Adrenal gland (tissue), 12 donors: ENCODE data around the gene ATP6V1C2. TPM values are rescaled to one million over a fixed set of nuclear protein-coding genes. Genes with fewer than 3 reads are reported as not detected.
"Not testable (repeated sequence)": the region's sequence is repeated elsewhere in the genome, so short reads cannot be mapped to it uniquely, and the experiment has no call there.

Source experiments
- DNase-seq, 7 donors: peaks; one replicate each; pipeline ENCODE4 v3.0.0-alpha.2; 2019 to 2020
- H3K27ac ChIP-seq, 5 donors: fragments of 200-600 bp; sonication (generic) in 4 of 5; 1 replicate in 3 of 5; 2 replicates in 2 of 5; pipeline versions ENCODE4 v1.5.1 to v1.8.0; 2016 to 2020; ENCODE audit warnings: mild to moderate bottlenecking in 1 of 5
- H3K27me3 ChIP-seq: fragments of 200-600 bp; 2 replicates; pipeline ENCODE4 v1.8.0; 2021
- H3K36me3 ChIP-seq, 2 donors: fragments of 200-600 bp; replicated peaks in 1 of 2; 1 replicate in 1 of 2; 2 replicates in 1 of 2; pipeline versions ENCODE4 v1.5.1 to v1.8.0; 2018 to 2022
- H3K4me1 ChIP-seq, 2 donors: fragments of 200-600 bp; replicated peaks in 1 of 2; 1 replicate in 1 of 2; 2 replicates in 1 of 2; pipeline versions ENCODE4 v1.5.1 to v1.8.0; 2018 to 2021
- H3K4me3 ChIP-seq, 4 donors: fragments of 200-600 bp; sonication (generic) in 3 of 4; one replicate each; pipeline ENCODE4 v1.5.1; 2016 to 2018
- H3K9me3 ChIP-seq, 3 donors: fragments of 200-600 bp; sonication (generic) in 1 of 3; replicated peaks in 1 of 3; 1 replicate in 2 of 3; 2 replicates in 1 of 3; pipeline versions ENCODE4 v1.5.1 to v1.8.0; 2016 to 2021
- POLR2A ChIP-seq, 2 donors: fragments of 450-650 bp; IDR thresholded peaks; one replicate each; pipeline ENCODE4 v1.6.1; 2017; ENCODE audit warnings: antibody characterized with exemption in 2 of 2, mild to moderate bottlenecking in 2 of 2, moderate library complexity in 1 of 2
- WGBS, 4 donors: extraction: QIAGEN DNeasy Blood & Tissue Kit in 2 of 4; methylation state at CpG; one replicate each; pipeline versions ENCODE4 v1.1.5 to v1.1.7; 2013 to 2017; 5-methylcytosine and 5-hydroxymethylcytosine counted together
- intact Hi-C, 2 donors: fragments of 100-400 bp; cut with DNase I; formaldehyde crosslinking; loops; one replicate each; pipeline versions ENCODE4 v1.14.1 to v1.15.0; 2022 to 2023
- polyA plus RNA-seq, 3 donors: library from polyadenylated mRNA; stranded (reverse); fragments of 200-250 nt in 2 of 3; fragments of 350-450 nt in 1 of 3; fragmentation: Illumina TruSeq in 1 of 3; extraction: RNeasy Lipid Tissue Mini Kit (QIAGEN cat#74804) in 1 of 3; gene quantifications; one replicate each; pipeline ENCODE4 v1.2.3, GENCODE V29; 2013 to 2014
- total RNA-seq, 9 donors: library from RNA; depleted of rRNA in 4 of 9; stranded (reverse); fragments of >200 nt in 4 of 9; fragments of 120-200 nt in 1 of 9; fragmentation: NEBNext Ultra II Directional in 1 of 9; extraction: Animal tissue kit (Norgen Biotek cat#: 25700) in 1 of 9; gene quantifications; one replicate each; pipeline versions ENCODE4 v1.1.0 to v1.2.4, GENCODE V29; 2013 to 2023
- TF ChIP-seq, protein P1 (sequence below), 6 experiments: fragments of 450-650 bp in 4 of 6; fragments of 200-600 bp in 2 of 6; sonication (generic) in 1 of 6; IDR thresholded peaks; 1 replicate in 5 of 6; 2 replicates in 1 of 6; pipeline versions ENCODE4 v1.5.1 to v1.8.0; 2016 to 2021; ENCODE audit warnings: antibody characterized with exemption in 6 of 6, mild to moderate bottlenecking in 2 of 6, moderate library complexity in 1 of 6
- donor health status: healthy with polysubstance abuse.
- donor health status: Bipolar disorder and iron deficiency.
- donor health status: DM: yes; HTN: yes; CAD: no.
- donor health status: DM: no; HTN: no; CAD: no.
- donor health status: DM: no; HTN: no; CAD: no.
- donor health status: DM: yes; HTN: yes; CAD: no.

Gene ATP6V1C2
- total and polyA plus RNA-seq, 12 donors = 0.14 to 7.7 (median 0.94) TPM; not detected in 1

DNA sequence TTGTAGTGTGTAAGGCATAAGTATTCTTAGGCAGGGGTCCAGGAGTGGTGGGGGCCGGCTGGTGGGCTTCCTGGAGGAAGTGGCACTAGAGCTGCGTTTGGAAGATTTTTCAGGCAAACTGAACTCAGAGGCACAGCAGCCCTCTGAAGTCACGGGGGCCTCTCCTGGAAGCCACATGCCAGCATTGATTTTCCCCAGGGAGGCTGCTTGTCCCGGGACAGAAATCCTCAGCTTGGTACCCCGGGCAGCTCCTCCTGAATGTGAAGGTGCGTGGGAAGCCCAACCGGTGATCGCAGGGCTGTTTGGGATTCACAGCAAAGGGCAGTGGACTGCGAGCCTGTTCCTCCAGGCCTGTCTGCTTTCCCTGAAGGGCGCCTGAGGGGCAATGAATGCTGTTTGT is 92.7 kb downstream of the ATP6V1C2 start:
- TF ChIP-seq POLR2A (IDR thresholded peaks at IDR 0.05) = no peak
- TF ChIP-seq, protein P1, sequence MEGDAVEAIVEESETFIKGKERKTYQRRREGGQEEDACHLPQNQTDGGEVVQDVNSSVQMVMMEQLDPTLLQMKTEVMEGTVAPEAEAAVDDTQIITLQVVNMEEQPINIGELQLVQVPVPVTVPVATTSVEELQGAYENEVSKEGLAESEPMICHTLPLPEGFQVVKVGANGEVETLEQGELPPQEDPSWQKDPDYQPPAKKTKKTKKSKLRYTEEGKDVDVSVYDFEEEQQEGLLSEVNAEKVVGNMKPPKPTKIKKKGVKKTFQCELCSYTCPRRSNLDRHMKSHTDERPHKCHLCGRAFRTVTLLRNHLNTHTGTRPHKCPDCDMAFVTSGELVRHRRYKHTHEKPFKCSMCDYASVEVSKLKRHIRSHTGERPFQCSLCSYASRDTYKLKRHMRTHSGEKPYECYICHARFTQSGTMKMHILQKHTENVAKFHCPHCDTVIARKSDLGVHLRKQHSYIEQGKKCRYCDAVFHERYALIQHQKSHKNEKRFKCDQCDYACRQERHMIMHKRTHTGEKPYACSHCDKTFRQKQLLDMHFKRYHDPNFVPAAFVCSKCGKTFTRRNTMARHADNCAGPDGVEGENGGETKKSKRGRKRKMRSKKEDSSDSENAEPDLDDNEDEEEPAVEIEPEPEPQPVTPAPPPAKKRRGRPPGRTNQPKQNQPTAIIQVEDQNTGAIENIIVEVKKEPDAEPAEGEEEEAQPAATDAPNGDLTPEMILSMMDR (IDR thresholded peaks at IDR 0.05) = no peak
- intact Hi-C loops = no loop called here
- Histone ChIP-seq H3K4me3 (no peak overlapping the region), H3K27me3 (no peaks in the 10 kb centered on the region), H3K4me1 (peaks cover 8 to 28% of the 10 kb centered on the region in 2 donors), H3K27ac (no peak overlapping the region), H3K9me3 (no peaks in the 10 kb centered on the region), H3K36me3 (no peaks in the 10 kb centered on the region)
- WGBS, 4 donors = 55 to 68% (median 61%) methylated on average over 3 to 10 of the region's 10 CpGs
- DNase-seq = peak in 1 of 7 donors; percentile 54

DNA sequence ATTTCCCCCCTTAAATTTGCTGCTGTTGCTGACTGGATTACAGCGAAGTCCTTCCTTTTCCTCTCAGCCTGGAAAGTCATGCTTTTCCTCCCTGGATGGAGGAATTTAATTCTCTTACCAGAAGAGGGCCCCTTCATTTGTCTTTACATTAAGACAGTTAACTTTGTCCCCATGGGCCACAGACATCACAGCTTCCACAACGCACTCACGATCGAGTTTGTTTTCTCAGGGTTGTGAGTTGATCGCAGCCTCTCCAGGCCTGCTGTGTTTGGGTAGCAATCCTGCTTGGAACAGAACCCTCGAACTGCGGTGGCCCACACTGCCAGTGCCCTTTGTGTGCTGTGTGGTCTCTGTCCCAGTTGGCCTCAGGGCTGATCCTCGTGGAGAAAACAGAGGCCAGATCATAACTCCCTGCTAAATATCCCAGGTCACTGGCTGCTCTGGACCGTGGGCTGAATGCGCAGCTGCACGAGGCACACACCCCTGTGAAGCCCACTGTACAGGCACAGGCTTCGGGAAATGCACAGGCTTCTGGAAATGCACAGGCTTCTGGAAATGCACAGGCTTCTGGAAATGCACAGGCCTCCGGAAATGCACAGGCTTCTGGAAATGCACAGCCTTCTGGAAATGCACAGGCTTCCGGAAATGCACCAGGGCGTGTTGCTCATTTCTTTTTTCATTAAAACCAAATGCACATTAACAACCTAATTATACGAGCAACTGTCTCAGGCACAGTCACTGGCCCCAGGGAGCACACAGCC is 93.3 kb downstream of the ATP6V1C2 start:
- WGBS, 4 donors = 64 to 74% (median 71%) methylated on average over 13 to 16 of the region's 16 CpGs
- DNase-seq = peak in 1 of 7 donors; percentile 54
- Histone ChIP-seq H3K27me3 (no peaks in the 10 kb centered on the region), H3K4me1 (peaks cover 8 to 25% of the 10 kb centered on the region in 2 donors), H3K27ac (no peak overlapping the region), H3K4me3 (no peak overlapping the region), H3K9me3 (no peaks in the 10 kb centered on the region), H3K36me3 (no peaks in the 10 kb centered on the region)
- intact Hi-C loops = no loop called here
- TF ChIP-seq, protein P1 (IDR thresholded peaks at IDR 0.05) = no peak
- no peak for TF ChIP-seq POLR2A (IDR thresholded peaks at IDR 0.05)

DNA sequence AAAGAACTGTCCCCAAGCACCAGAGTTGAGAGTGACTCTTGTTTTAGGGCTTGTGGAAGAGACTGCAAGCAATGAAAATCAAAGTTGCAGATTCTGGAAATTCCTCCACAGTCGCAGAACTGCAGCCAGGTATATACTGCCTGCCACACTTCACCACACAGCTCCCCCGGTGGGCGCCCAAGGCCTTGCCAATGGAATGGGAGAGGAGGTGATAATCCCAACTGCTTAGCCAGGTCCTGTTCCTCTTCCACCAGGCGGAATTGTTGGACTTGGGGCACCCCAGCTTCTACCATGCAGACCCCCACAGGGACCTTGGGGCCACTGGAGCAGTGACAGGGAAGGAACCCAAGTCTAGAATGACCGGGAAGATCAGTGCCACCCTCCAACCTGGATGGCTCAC is 96.0 kb downstream of the ATP6V1C2 start:
- intact Hi-C loops = no loop called here
- Histone ChIP-seq H3K27me3 (no peaks in the 10 kb centered on the region), H3K36me3 (no peaks in the 10 kb centered on the region), H3K4me1 (peaks cover 0 to 5% of the 10 kb centered on the region in 2 donors), H3K9me3 (no peaks in the 10 kb centered on the region), H3K4me3 (no peak overlapping the region), H3K27ac (no peak overlapping the region)
- DNase-seq = peak in 1 of 7 donors; percentile 37
- WGBS, 4 donors = 57 to 65% (median 64%) methylated on average over 1 to 5 of the region's 5 CpGs
- TF ChIP-seq POLR2A (IDR thresholded peaks at IDR 0.05) = no peak
- TF ChIP-seq, protein P1 (IDR thresholded peaks at IDR 0.05) = no peak

DNA sequence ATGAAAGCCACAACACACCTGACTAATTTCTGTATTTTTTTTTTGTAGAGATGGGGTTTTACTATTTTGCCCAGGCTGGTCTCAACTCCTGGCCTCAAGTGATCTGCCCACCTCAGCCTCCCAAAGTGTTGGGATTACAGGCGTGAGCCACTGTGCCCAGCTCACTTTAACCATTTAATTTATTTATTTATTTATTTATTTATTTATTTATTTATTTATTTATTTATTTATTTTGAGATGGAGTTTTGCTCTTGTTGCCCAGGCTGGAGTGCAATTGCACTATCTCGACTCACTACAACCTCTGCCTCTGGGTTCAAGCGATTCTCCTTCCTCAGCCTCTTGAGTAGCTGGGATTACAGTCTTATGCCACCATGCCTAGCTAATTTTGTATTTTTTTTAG is 96.9 kb downstream of the ATP6V1C2 start:
- WGBS, 4 donors = 83 to 92% (median 89%) methylated on average over 3 of the region's 3 CpGs
- H3K27me3 ChIP-seq, H3K4me3 ChIP-seq, H3K36me3 ChIP-seq, intact Hi-C loops, H3K9me3 ChIP-seq, H3K27ac ChIP-seq, DNase-seq, H3K4me1 ChIP-seq: not testable (repeated sequence)

DNA sequence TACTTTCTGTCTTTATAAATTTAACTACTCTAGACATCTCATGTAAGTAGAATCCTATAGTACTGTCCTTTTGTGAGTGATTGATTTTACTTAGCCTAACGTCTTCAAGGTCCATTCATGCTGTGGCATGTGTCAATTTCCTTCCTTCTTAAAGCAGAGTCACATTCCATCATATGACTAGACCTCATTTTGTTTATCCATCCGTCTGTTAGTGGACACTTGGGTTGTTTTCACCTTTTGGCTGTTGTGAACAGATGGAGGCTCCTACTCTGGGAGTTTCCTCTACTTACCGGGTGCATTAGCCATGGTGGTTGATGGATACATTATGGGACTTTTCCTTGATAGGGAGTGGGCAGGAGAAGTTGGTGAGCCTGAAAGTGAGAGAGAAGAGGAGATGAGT is 97.6 kb downstream of the ATP6V1C2 start:
- H3K27me3 ChIP-seq = no peaks in the 10 kb centered on the region
- no peaks in the 10 kb centered on the region for H3K9me3 ChIP-seq
- 62 to 69% (median 62%) methylated on average over 3 of the region's 3 CpGs for WGBS, 4 donors
- TF ChIP-seq, protein P1 (IDR thresholded peaks at IDR 0.05) = no peak
- TF ChIP-seq POLR2A (IDR thresholded peaks at IDR 0.05) = no peak
- H3K4me3 ChIP-seq = no peak overlapping the region
- H3K27ac ChIP-seq = no peak overlapping the region
- intact Hi-C loops = no loop called here
- no peak for DNase-seq
- H3K36me3 ChIP-seq = no peaks in the 10 kb centered on the region
- no peaks in the 10 kb centered on the region for H3K4me1 ChIP-seq
